RKO (cell line): Measurements from ENCODE around the gene LIF.
"Not testable (repeated sequence)": the region's sequence is repeated elsewhere in the genome, so short reads cannot be mapped to it uniquely, and the experiment has no call there.

Experiments
- DNase-seq: peaks from one replicate; pipeline ENCODE4 v3.0.0-alpha.2; 2016; ENCODE audit warnings: low spot score

LIF gene

GRCh38 chr22:30206944-30207343 is 39.6 kb downstream of the LIF start:
- DNase-seq = peak; percentile 98

- DNase-seq = peak; percentile 99
These were observed 41.1 kb downstream of the LIF start for GRCh38 chr22:30205281-30206115.

- peak; percentile 41 for DNase-seq
These were observed 41.8 kb downstream of the LIF start for GRCh38 chr22:30204742-30205111.

GRCh38 chr22:30204015-30204741 is 42.4 kb downstream of the LIF start:
- no peak for DNase-seq

GRCh38 chr22:30202531-30203006 is 44.0 kb downstream of the LIF start:
- no peak for DNase-seq

GRCh38 chr22:30201945-30202344 is 44.6 kb downstream of the LIF start:
- peak; percentile 87 for DNase-seq

- DNase-seq = not testable (repeated sequence)
These were observed 45.7 kb downstream of the LIF start for GRCh38 chr22:30200905-30201304.

- no peak for DNase-seq
These were observed 47.6 kb downstream of the LIF start for GRCh38 chr22:30198921-30199320.

- no peak for DNase-seq
These were observed 48.3 kb downstream of the LIF start for GRCh38 chr22:30198152-30198825.

- no peak for DNase-seq
These were observed 49.2 kb downstream of the LIF start for GRCh38 chr22:30197389-30197788.

GRCh38 chr22:30196880-30197336 is 49.7 kb downstream of the LIF start:
- no peak for DNase-seq

- DNase-seq = peak; percentile 100
These were observed 50.2 kb downstream of the LIF start for GRCh38 chr22:30196141-30196879.

- peak; percentile 90 for DNase-seq
These were observed 51.1 kb downstream of the LIF start for GRCh38 chr22:30195245-30196140.

- no peak for DNase-seq
These were observed 53.4 kb downstream of the LIF start for GRCh38 chr22:30193031-30193775.

GRCh38 chr22:30192427-30192826 is 54.1 kb downstream of the LIF start:
- peak; percentile 48 for DNase-seq

- DNase-seq = no peak
These were observed 55.4 kb downstream of the LIF start for GRCh38 chr22:30191040-30191701.

- DNase-seq = no peak
These were observed 56.0 kb downstream of the LIF start for GRCh38 chr22:30190574-30190973.
